ENCODE data around the gene PLA2G2F. TPM values are rescaled to one million over a fixed set of nuclear protein-coding genes. Genes with fewer than 3 reads are reported as not detected.

The PLA2G2F gene
- polyA plus RNA-seq, 2 of the 4 experiments (the other 2 are of a cell fraction): not detected

- no peak for TF ChIP-seq ATOH8 (CRISPR knock-in tag; IDR thresholded peaks at IDR 0.05; ENCODE audit: low read depth)
- TF ChIP-seq CEBPB (IDR thresholded peaks at IDR 0.05): no peak
- TF ChIP-seq RNF2 (IDR thresholded peaks at IDR 0.05; ENCODE audit: borderline replicate concordance, low read depth): no peak
- TF ChIP-seq KDM1A (IDR thresholded peaks at IDR 0.05; ENCODE audit: low read depth): no peak
- no peak for TF ChIP-seq E2F6 (IDR thresholded peaks at IDR 0.05; ENCODE audit: borderline replicate concordance, low read depth)
- no peak for TF ChIP-seq MAZ (IDR thresholded peaks at IDR 0.05; ENCODE audit: borderline replicate concordance, low read depth, low read length)
Measured at GRCh38 chr1:20115916-20116315, 23.2 kb upstream of the PLA2G2F start (continued).

- no peak overlapping the region for H3K4me2 ChIP-seq
- ChIA-PET POLR2A (no interaction called here), CTCF (no interaction called here)
- FAIRE-seq: no peak
- no peaks in the 10 kb centered on the region for H3K4me1 ChIP-seq
- H3K4me3 ChIP-seq: no peak overlapping the region
- no peak overlapping the region for H3K27ac ChIP-seq
- ATAC-seq: no peak
- DNase-seq (ENCODE audit: low read depth in 1 of 2, low spot score in 1 of 2): no peak
- H3K9me3 ChIP-seq: no peaks in the 10 kb centered on the region
- TF ChIP-seq HES2 (IDR thresholded peaks at IDR 0.05): no peak
- no peak for TF ChIP-seq FOSB (CRISPR knock-in tag; IDR thresholded peaks at IDR 0.05)
- TF ChIP-seq CTCF (IDR thresholded peaks at IDR 0.05): no peak
- no peak for TF ChIP-seq MAFK (IDR thresholded peaks at IDR 0.05; ENCODE audit: partially characterized antibody)
- no peak for TF ChIP-seq PBX3 (IDR thresholded peaks at IDR 0.05)
- TF ChIP-seq E2F6 (IDR thresholded peaks at IDR 0.05; ENCODE audit: borderline replicate concordance, low read depth): no peak
- no peak for TF ChIP-seq ZSCAN20 (CRISPR knock-in tag; IDR thresholded peaks at IDR 0.05)
- TF ChIP-seq FOXS1 (CRISPR knock-in tag; IDR thresholded peaks at IDR 0.05): no peak
- TF ChIP-seq ZC3H11A (IDR thresholded peaks at IDR 0.05): no peak
- TF ChIP-seq ATOH8 (CRISPR knock-in tag; IDR thresholded peaks at IDR 0.05; ENCODE audit: low read depth): no peak
- no peak for TF ChIP-seq NFE2L2 (conservative IDR thresholded peaks at IDR 0.05; ENCODE audit: low read length)
- no peak for TF ChIP-seq KDM1A (IDR thresholded peaks at IDR 0.05; ENCODE audit: low read depth)
- TF ChIP-seq CHD2 (IDR thresholded peaks at IDR 0.05; ENCODE audit: low read length, partially characterized antibody): no peak
- no peak for TF ChIP-seq RAD21 (conservative IDR thresholded peaks at IDR 0.05 in 1 of 2, IDR thresholded peaks at IDR 0.05 in 1 of 2)
Measured at GRCh38 chr1:20117236-20117635, 21.9 kb upstream of the PLA2G2F start.

GRCh38 chr1:20119347-20119746 is 19.8 kb upstream of the PLA2G2F start, which contains the start of gene PLA2G2D:
PLA2G2D (minus strand) TSS chr1:20119536; CDS start chr1:20119498, 38 bp downstream.
- no peak for DNase-seq (ENCODE audit: low read depth in 1 of 2, low spot score in 1 of 2)

More at GRCh38 chr1:20119347-20119746, 19.8 kb upstream of the PLA2G2F start, which contains the start of gene PLA2G2D:
- H3K9me3 ChIP-seq: no peaks in the 10 kb centered on the region
- ChIA-PET CTCF (no interaction called here), POLR2A (no interaction called here)
- WGBS (ENCODE audit: missing lambda C conversion rate): 14% methylated on average over 2 of the region's 2 CpGs
- no peak within 1 kb of the TSS for H3K4me2 ChIP-seq
- H3K4me3 ChIP-seq: no peak within 1 kb of the TSS
- peaks cover 4% of the 10 kb centered on the region; the same call in 2 of the 3 replicates for H3K4me1 ChIP-seq
- FAIRE-seq (no peak), ATAC-seq (no peak)
- no peak for TF ChIP-seq EHF (CRISPR knock-in tag; IDR thresholded peaks at IDR 0.05)
- TF ChIP-seq E2F6 (IDR thresholded peaks at IDR 0.05; ENCODE audit: borderline replicate concordance, low read depth): no peak
- TF ChIP-seq HOXA7 (CRISPR knock-in tag; IDR thresholded peaks at IDR 0.05): no peak
- no peak for TF ChIP-seq ESRRA (IDR thresholded peaks at IDR 0.05; ENCODE audit: borderline replicate concordance, low read length)
- TF ChIP-seq ZNF302 (CRISPR knock-in tag; IDR thresholded peaks at IDR 0.05): no peak
- no peak within 1 kb of the TSS for H3K27ac ChIP-seq
